Stimulated activated CD4-positive, alpha-beta T cell treated with anti-CD3 and anti-CD28 coated beads, Interleukin-4, amount 100 ng/mL, for 4 hours (primary cell): ENCODE data around the gene WDR20.
"Not testable (repeated sequence)": the region's sequence is repeated elsewhere in the genome, so short reads cannot be mapped to it uniquely, and the experiment has no call there.

ENCODE experiments used
- DNase-seq, 2 experiments: peaks; one replicate each; pipeline ENCODE4 v3.0.0-alpha.2; 2020

The WDR20 gene

GRCh38 chr14:102241147-102241546, 101.5 kb downstream of the WDR20 start:
- DNase-seq, result no peak

GRCh38 chr14:102243795-102244194, 104.1 kb downstream of the WDR20 start:
- DNase-seq, result not testable (repeated sequence)

GRCh38 chr14:102246071-102246470, 106.4 kb downstream of the WDR20 start:
- no peak for DNase-seq

GRCh38 chr14:102248121-102248520, 108.4 kb downstream of the WDR20 start:
- DNase-seq, result no peak

- no peak for DNase-seq
These were observed 109.3 kb downstream of the WDR20 start for GRCh38 chr14:102249041-102249440.

GRCh38 chr14:102249981-102250380, 110.3 kb downstream of the WDR20 start:
- DNase-seq, result no peak

- no peak for DNase-seq
These were observed 110.9 kb downstream of the WDR20 start for GRCh38 chr14:102250636-102251035.

GRCh38 chr14:102251161-102251560, 111.5 kb downstream of the WDR20 start:
- no peak for DNase-seq

- no peak for DNase-seq
These were observed 113.4 kb downstream of the WDR20 start for GRCh38 chr14:102252834-102253801.

GRCh38 chr14:102255401-102256190, 115.9 kb downstream of the WDR20 start:
- DNase-seq, result no peak

GRCh38 chr14:102256716-102257115, 117.0 kb downstream of the WDR20 start:
- no peak for DNase-seq

- DNase-seq, result no peak
These were observed 118.4 kb downstream of the WDR20 start for GRCh38 chr14:102258136-102258535.
